GM21526 (cell line): ENCODE data around the gene VIP.
"Not testable (repeated sequence)": the region's sequence is repeated elsewhere in the genome, so short reads cannot be mapped to it uniquely, and the experiment has no call there.

Experiments
- ATAC-seq: cut with Tn5 transposase; IDR thresholded peaks from one replicate; pipeline ENCODE4 v1.9.1; 2021; ENCODE audit warnings: moderate library complexity; ENCODE audit not compliant: unreplicated experiment, low FRiP score

VIP gene

GRCh38 chr6:152750694-152751093, at the start of gene VIP:
Gene VIP (plus strand): TSS chr6:152750797. CDS start chr6:152752178, 1,381 bp downstream.
- no peak for ATAC-seq

GRCh38 chr6:152701081-152701862, 49.3 kb upstream of the VIP start:
- no peak for ATAC-seq

- ATAC-seq, result no peak
Measured at GRCh38 chr6:152701863-152702401, 48.7 kb upstream of the VIP start.

- ATAC-seq, result not testable (repeated sequence)
Measured at GRCh38 chr6:152703750-152704149, 46.8 kb upstream of the VIP start.

GRCh38 chr6:152705327-152705726, 45.3 kb upstream of the VIP start:
- no peak for ATAC-seq

GRCh38 chr6:152716322-152716721, 34.3 kb upstream of the VIP start:
- no peak for ATAC-seq

- ATAC-seq, result no peak
Measured at GRCh38 chr6:152720974-152721373, 29.6 kb upstream of the VIP start.

- ATAC-seq, result no peak
Measured at GRCh38 chr6:152721956-152722355, 28.6 kb upstream of the VIP start.

- ATAC-seq, result no peak
Measured at GRCh38 chr6:152723398-152723797, 27.2 kb upstream of the VIP start.

GRCh38 chr6:152726313-152726712, 24.3 kb upstream of the VIP start:
- no peak for ATAC-seq

GRCh38 chr6:152727507-152727906, 23.1 kb upstream of the VIP start:
- ATAC-seq, result no peak

- ATAC-seq, result no peak
Measured at GRCh38 chr6:152734630-152735029, 16.0 kb upstream of the VIP start.

- no peak for ATAC-seq
Measured at GRCh38 chr6:152736687-152737273, 13.8 kb upstream of the VIP start.

GRCh38 chr6:152745509-152746171, 5.0 kb upstream of the VIP start:
- ATAC-seq, result no peak

- no peak for ATAC-seq
Measured at GRCh38 chr6:152746172-152746553, 4.4 kb upstream of the VIP start.

- no peak for ATAC-seq
Measured at GRCh38 chr6:152748843-152749242, 1.8 kb upstream of the VIP start.

- ATAC-seq, result no peak
Measured at GRCh38 chr6:152749336-152749735, 1.3 kb upstream of the VIP start.

GRCh38 chr6:152765331-152765730, 14.7 kb downstream of the VIP start:
- no peak for ATAC-seq

- ATAC-seq, result no peak
Measured at GRCh38 chr6:152769159-152769558, 18.6 kb downstream of the VIP start.

- ATAC-seq, result no peak
Measured at GRCh38 chr6:152769993-152770392, 19.4 kb downstream of the VIP start.

- ATAC-seq, result no peak
Measured at GRCh38 chr6:152771061-152771687, 20.6 kb downstream of the VIP start.
